GM12865 (cell line): Measurements from ENCODE around the gene CD47.

Source experiments
- DNase-seq: peaks from one replicate; pipeline ENCODE4 v3.0.0; 2010; ENCODE audit warnings: low read depth
- H3K4me3 ChIP-seq: 2 replicates; pipeline ENCODE4 v1.5.1; 2011; ENCODE audit warnings: mild to moderate bottlenecking, low read depth, low read length, control low read depth
- CTCF ChIP-seq: IDR thresholded peaks from 2 replicates; pipeline ENCODE4 v1.5.1; 2011; ENCODE audit warnings: low read length, control low read depth, low read depth, inconsistent platforms; ENCODE audit not compliant: insufficient read depth; ENCODE audit errors: missing control alignments

CD47 gene

GRCh38 chr3:108001457-108001856 is 89.4 kb downstream of the CD47 start:
- no peak for TF ChIP-seq CTCF
- no peak for DNase-seq
- H3K4me3 ChIP-seq: no peak overlapping the region

GRCh38 chr3:107999215-107999775 is 91.5 kb downstream of the CD47 start:
- no peak overlapping the region for H3K4me3 ChIP-seq
- no peak for DNase-seq
- TF ChIP-seq CTCF: no peak

GRCh38 chr3:107997671-107998070 is 93.2 kb downstream of the CD47 start:
- no peak overlapping the region for H3K4me3 ChIP-seq
- TF ChIP-seq CTCF: no peak
- DNase-seq: no peak

- H3K4me3 ChIP-seq: no peak overlapping the region
- DNase-seq: no peak
- no peak for TF ChIP-seq CTCF
These were observed 95.0 kb downstream of the CD47 start for GRCh38 chr3:107995823-107996222.

GRCh38 chr3:107994956-107995715 is 95.7 kb downstream of the CD47 start:
- no peak for DNase-seq
- TF ChIP-seq CTCF: no peak
- H3K4me3 ChIP-seq: no peak overlapping the region

GRCh38 chr3:107994181-107994580 is 96.7 kb downstream of the CD47 start:
- no peak for DNase-seq
- no peak overlapping the region for H3K4me3 ChIP-seq
- no peak for TF ChIP-seq CTCF

GRCh38 chr3:107993771-107994170 is 97.1 kb downstream of the CD47 start:
- H3K4me3 ChIP-seq: no peak overlapping the region
- DNase-seq: no peak
- no peak for TF ChIP-seq CTCF
